Pericardium fibroblast (primary cell): ENCODE data around the gene UXS1. TPM values are rescaled to one million over a fixed set of nuclear protein-coding genes. Genes with fewer than 3 reads are reported as not detected.

Experiments used
- total RNA-seq: library from RNA; depleted of rRNA; stranded (reverse); fragments of >200 nt; gene quantifications from 2 replicates; pipeline ENCODE4 v1.2.3, GENCODE V29; 2015

Gene UXS1
- total RNA-seq: 20.0 and 29.6 TPM in 2 replicates

GRCh38 chr2:106193977-106194778, at the start of gene UXS1:
Gene UXS1, minus strand, starts transcription at chr2:106194301. Its CDS starts 60 bp downstream, at chr2:106194241.

